ENCODE measurements around the gene GLB1L3.

The GLB1L3 gene

DNA sequence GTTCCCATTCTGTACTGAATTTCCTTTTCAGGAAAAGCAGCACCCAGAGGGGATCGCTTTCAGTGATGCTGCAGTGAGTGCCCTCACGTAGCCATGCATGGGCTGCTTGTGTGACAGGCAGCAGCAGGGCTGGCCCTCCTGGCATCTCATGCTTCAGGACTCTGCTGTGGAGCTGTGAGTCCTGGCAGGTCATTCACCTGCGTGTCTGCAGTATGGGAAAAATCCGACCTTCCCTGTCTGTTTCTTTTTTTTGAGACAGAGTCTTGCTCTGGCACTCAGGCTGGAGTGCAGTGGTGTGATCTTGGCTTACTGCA is 69.0 kb downstream of the GLB1L3 start:
- DNase-seq, result no peak

DNA sequence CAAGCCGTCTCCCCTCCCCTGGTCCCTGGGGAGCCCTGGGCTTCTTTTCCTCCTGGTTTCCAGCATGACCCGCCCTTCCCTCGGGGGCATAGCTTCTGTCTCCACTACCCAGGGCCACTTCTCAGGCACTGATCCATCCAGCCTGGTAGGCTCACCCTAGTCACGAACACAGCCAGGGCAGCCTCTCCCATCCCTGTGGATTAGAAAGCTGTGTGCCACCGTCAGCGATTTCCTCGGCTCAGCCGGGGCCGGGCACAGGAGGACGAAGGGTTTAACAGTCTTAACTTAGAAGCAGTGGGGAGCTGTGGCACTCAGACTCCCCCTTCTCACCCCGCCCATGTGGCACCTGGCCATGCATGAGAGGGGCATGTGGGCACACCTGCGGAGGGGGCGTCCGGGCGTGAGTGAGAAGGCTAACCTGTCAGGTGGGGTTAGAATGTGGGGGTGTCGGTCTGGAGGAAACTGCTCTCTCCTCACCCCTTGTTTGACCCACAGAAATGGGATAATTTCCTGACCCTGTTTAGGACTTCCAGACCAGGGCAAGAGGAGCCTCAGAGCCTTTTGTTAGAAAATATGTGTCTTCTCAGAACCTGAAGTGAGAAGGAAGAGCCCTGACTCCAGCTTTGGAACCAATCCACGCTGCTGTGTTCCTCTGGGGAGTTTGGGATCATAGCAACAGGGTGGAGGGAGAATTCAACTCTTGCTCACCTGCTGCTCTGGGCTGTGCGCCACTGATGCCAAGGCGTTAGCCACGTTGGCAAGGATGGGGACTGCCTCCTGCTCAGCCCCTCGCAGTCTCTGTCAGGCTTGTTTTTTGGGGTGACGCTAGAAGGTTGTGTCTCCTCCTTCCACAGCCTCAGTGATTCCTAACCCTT is 70.2 kb downstream of the GLB1L3 start:
- no peak for DNase-seq

DNA sequence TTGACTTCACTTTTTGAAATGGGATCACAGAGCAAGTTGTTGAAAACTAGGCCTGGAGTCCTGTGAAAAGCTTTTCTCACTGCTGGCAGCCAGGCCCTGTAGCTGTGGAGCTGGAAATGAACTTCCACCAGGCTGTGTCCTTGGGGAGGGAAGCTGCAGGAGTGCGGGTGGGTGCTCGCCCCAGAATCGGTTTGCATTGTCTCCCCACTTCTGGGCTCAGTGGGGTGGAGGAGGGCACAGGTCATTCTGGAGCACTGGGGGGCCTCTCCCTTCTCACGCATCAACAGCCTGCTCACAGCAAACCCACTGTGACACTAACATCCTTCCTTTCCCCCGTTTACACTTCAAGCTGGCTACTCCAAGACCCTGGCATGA is 70.8 kb downstream of the GLB1L3 start:
- DNase-seq, result no peak

DNA sequence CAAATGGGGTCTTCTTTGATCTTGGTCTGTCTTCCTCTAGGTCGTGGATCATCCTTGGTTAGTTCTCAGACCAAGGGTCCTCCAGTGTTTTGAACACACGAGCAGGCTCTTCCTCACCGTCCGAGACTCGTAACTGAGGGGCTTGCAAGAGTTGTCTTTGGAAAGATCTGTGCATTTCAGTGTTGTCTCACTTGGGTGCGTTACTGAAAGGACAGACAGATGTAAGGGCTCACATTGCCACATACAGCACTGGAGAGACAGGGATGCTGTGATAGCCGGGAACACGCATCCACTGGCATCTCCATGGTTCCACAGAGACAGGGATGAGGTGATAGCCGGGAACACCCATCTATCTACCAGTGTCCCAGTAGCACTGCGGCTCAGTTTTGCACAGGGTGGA is 71.3 kb downstream of the GLB1L3 start:
- no peak for DNase-seq

DNA sequence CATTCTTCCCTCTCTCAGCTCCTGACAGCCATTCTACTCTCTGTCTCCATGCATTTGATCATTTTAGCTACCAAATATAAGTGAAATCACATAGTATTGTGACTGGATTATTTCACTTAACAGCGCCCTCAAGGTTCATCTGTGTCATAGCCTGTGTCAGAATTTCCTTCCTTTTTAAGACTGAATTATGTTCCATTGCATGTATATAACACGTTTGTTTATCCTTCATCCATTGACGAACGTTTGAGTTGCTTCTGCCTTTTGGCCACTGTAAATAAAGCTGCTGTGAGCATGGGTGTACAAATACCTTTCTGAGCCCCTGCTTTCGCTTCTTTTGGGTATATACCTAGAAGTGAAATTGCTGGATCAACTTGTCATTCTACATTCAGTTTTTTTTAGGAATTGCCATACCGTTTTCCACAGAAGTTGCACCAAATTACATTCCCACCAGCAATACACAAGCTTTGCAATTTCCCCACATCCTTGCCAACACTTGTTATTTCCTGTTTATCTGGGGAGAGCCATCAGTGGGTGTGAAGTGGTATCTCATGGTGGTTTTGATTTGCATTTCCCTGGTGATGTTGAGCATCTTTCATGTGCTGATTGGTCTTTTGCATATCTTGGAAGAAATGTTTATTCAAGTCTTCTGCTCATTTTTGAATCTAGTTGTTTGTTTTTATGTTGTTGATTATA is 73.1 kb downstream of the GLB1L3 start:
- no peak for DNase-seq

DNA sequence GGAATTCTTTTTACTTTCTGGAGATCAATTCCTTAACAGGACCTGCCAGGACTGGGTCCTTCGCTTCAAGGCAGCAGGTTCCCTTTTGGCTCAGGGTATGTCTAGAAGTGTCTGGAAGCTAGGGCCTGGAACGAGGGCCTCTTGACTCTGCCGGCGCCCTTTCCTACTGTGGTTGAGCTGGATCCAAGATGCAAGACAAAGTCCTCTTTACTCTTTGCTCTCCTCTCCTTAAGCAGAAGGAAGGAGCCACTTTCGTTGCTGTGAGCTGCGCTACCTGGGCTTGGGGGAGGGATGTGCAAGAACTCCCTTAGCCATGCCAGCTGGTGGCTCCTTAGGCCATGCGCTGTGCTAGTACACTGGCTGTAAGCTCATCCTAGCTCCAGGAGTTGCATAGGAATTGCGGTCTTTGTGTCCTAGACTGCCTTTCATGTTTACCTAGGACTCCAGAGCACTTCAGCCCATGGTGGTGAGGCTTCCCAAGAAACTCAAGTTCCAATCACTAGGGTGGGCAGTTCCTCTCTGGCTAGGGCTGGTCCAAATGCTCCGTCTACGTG is 73.7 kb downstream of the GLB1L3 start:
- no peak for DNase-seq

DNA sequence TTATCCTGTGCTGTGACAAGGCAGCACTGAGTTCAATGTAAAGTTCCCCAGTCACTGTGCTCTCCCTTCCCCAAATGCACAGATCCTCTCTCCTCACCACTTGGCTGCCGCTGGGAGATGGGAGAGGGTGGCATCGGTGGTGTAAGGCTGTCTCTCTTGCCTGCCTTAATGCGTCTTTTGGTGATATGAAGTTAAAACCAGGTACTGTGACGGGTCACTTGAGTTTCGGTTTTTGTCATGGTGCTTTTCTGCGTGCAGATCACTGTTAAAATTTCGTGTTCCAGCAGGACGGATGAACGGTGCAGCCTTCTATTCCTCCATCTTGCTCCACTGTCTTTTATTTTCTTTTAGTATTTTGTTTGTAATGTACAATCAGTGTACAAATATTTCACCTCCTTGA is 74.2 kb downstream of the GLB1L3 start:
- no peak for DNase-seq

DNA sequence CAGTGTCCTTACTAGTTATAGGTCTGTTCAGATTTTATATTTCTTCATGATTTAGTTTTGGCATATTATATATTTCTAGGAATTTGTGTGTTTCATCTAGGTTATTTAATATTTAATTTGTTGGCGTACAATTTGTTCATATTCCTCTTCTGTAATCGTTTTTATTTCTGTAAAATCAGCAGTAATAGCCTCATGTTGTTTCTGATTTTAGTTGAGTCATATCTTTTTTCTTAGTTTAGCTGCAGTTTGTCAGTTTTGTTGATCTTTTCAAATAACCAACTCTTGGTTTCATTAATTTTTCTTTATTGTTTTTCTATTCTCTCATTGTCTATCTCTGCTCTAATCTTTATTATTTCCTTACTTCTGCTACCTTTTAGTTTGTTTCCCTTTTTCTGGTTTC is 75.9 kb downstream of the GLB1L3 start:
- DNase-seq, result no peak

DNA sequence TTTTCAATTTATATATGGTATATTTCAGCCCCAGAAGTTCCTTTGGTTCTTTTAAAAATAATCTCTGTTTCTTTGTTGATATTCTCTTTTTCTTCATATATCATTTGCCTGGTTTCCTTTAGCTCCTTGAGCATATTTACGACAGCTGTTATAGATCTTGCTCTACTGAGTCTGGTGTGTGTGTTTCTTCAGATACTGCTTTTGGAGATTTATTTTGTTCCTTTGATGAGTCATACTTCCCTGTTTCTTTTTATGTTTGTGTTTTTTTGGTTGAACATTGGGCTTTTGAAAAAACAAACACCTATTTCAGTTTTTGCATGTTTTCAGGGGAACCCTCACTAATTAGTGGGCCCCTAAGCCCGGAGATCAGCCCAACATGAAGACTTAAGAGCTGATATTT is 79.0 kb downstream of the GLB1L3 start:
- DNase-seq, result no peak

DNA sequence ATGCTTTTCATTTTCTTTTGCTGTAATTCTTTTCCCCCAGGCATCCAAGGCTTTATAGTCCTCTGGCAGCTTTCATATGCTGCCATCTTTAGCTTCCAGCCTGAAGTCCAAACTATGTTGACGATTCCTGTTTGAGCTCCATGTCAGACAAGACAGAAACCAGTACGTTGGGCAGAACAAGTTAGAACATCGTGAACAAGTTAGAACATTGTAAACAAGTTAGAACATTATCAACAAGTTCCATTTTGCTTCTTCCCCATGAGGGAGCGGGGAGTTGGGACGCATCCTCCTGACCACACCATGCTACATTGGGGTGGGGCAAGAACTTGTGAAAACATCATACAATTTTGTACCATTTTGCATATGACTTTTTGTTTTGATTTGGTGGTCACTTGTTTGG is 79.5 kb downstream of the GLB1L3 start:
- no peak for DNase-seq

DNA sequence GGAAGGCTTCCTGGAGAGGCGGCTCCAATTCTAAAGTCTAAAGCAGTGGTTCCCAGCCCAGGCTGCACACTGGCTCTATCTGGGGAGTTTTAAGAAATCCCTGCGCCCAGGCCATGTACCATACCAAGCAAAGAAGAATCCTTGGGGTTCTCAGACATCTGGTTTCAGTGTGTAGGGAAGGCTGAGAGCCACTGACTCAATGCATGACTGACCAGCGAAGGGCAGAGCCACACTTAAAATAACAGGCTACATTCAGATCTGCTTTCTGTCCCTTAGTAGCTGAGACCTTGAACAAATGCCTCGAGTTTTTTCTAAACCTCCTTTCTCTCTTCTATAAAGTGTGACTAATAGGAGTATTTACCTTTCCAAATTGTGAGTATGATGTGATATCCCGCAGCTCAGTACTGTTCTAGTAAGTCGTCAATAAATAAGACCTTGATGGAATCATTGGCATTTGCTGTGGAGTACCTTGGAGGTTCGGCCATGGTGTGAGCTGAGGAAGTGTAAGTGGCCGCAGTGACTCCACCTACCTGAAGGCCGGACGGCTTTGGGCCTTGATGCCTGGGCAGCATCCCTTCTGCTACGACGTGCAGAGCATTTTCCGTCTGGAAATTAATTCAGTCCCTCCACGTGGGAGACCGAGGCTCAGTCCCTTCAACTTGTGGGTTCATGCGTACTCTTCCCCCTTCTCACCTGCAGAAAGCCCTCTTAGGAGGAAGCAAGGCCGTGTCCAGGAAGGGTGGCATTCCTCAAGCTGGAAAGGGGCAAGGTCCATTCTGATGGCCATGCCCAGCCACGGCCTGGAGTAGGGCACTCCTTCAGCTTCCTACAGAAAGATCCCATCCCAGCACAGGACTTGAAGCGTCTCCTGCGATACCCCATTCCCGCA is 80.7 kb downstream of the GLB1L3 start:
- peak; percentile 18 for DNase-seq

DNA sequence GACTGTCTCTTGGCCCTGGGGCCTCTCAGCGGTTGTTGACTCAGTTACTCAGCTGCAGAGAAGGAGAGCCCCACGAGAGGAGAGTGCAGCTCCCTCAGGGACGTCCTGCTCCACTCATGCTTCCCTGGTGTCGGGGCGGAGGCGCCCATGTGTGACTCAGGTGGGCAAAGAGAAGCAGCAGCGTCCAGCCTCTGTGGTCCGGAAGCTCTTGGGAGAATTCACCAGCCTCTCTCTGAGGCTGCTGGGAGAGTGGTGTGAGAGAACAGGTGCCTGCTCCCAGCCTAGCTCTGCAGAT is 81.3 kb downstream of the GLB1L3 start:
- peak; percentile 35 for DNase-seq

DNA sequence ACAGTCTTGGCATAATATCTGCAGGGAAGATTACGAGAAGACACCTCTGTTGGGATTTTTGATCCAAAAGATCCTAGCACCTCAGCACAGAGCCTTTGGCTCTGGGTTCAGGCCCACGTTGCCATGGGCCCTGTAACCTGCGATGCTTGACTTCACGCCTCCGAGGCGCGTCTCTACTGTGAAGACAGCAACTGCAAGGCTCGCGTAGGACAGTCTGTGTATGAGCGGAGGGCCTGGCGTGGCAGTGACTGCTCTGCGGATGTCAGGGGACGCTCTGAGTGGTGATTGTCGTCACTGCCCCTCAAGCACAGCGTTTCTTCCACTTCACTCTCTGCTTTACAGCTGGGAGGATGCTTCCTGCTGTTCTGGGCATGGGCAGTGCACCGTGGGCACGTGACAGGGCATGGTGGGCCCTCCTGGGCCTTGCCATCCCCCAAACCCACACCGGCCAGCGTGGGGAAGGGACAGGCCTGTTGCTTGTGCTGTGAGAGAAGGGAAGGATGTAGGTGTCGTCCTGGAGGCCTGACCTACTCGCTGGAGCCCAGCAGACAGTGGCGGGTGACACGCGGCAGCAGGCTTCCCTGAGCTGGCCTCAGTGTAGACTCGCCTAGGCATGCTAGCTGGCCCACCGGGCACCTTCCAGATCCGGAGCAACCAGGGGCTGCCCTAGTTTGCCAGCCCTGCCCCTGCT is 82.1 kb downstream of the GLB1L3 start:
- peak; percentile 32 for DNase-seq

DNA sequence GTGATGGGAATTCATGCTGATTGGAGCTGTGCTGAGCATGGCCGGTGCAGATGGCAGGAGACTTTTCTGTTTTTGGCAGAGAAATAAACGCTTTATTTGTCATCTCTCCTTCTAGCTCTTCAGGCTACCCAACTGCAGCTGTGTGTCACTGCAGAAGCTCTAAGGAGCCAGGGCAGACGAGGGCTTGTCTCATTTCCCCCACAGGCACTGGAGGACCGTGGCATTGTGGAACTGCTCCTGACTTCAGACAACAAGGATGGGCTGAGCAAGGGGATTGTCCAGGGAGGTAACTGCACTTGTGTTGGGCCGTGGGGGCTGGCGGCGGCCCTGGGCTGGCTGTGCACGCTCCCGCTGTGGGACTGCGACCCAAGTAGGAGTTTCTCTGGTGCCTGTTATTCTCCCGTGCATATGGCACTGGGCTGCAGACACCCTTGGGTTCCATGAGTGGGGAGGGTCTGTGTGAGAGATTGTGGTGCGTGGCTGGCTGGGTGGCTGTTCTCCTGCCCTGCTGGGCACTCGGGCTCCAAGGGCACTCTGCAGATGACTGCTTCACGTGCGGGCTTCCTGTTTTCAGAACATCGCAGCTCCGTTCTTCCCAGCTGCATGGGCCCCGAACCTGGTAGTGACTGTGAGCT is 82.8 kb downstream of the GLB1L3 start:
- peak; percentile 19 for DNase-seq

DNA sequence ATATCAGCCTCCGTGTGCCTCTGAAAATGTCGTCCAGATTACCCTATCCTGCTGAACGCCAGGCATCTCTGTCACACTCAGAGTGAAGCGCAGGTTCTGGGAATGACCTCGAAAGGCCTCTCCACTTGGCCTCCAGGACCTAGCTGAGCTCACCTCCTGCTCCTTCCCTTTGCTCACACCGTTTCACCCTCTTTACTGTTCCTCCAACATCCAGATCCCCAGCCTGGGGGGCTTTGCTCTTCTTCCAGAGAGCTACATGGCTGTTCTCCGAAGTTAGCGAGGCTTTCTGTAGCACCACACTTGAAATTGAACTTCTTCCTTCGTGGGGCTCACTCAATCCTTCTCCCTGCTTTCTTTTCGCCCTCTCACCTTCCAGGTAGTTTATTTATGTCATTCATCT is 83.5 kb downstream of the GLB1L3 start:
- DNase-seq, result peak; percentile 21

DNA sequence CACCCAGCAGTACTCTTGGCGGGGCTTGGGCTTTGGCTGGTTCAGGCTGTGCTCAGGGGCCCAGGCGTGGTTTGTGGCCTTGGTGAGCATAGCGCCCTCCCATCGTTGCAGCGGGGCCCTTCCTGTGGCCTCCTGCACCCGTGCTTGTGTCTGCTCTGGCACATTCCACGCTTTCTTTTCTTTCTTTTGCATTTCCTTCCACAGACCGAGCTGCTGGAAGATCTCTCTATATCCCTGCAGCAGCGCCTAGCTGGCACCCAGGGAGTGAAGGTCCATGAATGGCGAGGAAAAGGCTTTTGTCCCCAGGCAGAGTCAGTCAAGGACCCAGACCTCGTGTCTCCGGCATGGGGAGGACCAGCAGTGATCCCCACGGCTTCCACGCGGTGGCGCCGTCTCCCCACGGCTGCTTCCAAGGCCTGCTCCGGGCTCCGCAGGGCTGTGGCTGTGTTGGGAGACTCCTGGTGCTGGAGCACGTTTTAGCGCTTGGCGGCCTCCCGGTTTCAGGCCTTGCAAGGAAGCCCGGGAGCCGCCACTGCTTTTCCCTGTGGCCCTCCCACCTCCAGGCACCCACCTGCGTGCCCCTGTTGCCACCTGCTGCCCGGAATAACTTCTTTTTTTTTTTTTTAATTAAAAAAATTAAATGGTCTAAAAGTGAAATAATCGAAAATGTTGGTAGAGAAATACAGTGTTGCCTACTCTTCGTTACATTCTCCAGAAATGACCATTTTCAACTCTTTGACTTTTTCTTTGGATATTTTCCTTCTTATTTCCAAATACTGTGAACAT is 84.1 kb downstream of the GLB1L3 start:
- DNase-seq, result peak; percentile 88

DNA sequence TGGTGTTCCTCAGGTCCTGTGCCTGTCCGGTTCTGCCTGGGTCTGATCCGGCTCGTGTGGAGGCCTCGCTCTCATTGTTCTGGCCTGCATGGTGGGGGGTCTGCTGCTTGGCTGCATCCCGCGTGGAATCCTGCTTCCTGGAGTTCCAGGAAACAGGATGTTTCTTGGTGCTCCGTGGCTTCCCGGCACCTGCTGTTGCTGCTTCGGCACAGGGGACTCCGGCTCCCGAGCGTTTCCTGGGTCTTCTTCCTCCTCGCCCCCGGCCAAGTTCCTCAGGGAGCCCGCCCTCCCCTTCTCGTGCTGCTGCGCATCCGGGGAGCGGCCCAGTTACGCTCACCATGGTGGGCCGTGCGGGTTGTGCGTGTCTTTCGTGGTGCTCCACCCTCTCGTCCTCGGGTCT is 85.5 kb downstream of the GLB1L3 start:
- peak; percentile 42 for DNase-seq

DNA sequence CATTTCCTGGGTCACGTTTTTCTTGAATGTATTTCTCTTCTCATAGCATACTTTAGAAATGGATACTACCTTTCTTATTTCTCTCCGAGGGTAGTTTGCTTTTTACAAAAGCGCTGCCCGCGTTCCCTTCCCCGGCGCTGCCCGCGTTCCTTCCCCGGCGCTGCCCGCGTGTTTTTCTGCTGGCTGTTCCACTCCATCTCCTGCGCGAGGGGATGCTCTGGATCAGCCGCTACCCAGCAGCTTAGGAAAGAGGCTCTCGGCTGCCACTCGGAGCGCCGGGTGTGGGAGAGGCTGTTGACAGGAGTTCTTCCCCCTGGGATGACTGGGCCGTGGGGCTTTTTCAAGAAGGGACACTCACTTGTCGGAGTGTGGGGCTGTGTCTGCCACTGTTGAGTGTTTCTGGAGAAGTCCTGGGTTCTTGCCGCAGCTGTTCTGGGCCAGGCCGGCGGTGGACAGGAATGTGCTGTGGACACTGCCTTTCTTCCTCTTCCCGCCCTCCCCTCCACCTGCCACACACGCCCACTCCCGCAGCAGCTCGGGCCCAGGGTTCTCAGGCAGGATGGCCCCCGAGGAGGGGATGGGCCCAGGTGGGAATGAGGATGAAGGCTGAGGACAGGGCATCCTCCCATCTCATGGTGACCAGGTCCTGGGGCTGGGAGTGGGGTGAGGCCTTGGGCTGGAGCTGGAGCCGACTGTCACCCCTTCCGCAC is 86.2 kb downstream of the GLB1L3 start:
- peak; percentile 21 for DNase-seq

DNA sequence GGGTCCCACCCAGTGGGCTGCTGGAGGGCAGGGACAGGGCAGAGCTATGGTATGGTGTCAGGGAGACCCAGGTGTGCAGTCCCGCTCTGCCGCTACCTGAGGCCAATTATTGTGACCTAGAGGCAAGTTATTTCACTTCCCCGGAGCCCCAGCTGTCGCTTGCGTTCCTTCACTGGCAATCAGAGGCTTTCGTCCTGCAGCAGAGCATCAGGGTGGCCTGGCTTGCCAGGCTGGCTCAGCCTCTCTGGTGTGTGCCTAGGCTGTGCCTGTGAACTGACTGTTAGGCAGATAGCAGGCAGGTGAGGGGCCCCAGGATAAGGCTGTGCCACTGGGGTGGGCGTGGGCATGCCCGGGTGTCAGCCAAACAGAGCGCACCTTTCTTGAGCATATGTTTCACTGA is 87.0 kb downstream of the GLB1L3 start:
- peak; percentile 38 for DNase-seq

DNA sequence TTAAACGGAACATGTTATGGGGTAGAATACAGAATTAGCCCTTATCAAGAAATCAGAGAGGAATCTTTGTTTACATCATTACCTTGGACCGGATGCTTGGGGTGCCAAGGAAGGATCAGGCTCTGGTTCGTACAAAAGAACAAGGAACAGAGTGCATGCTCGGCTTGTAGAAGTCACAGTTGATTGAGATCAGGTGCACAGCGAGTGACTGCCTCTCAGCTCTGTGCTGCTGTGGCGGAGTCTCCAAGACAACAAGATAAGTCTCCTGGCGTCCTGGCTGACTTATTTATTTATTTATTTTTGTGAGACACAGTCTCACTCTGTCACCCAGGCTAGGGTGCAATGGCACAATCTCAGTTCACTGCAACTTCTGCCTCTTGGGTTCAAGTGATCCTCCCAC is 87.4 kb downstream of the GLB1L3 start:
- peak; percentile 4 for DNase-seq

DNA sequence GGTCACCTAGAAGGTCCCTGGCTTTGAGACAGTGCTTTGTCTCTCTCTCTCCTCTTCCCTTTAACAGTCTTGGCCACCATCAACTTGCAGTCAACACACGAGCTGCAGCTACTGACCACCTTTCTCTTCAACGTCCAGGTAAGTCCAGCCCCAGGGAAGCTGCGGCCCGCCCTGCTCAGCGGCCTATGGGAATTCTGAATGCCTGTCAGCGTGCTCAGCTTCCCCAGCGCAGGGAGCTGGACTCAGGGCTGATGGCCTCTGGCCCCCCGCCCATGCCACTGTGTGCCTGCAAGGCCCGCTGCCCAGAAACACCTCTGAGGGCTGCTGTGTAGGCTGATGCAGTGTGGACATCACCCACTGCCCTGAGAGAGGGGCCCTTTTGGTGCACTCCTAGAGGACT is 88.1 kb downstream of the GLB1L3 start:
- peak; percentile 5 for DNase-seq

Measured in right forelimb (tissue), 1 donor.